Effector memory CD8-positive, alpha-beta T cell (primary cell): Measurements from ENCODE around the gene C6orf89.
"Not testable (repeated sequence)": the region's sequence is repeated elsewhere in the genome, so short reads cannot be mapped to it uniquely, and the experiment has no call there.

Experiments
- ATAC-seq: fragments of 150-1000 bp; cut with Tn5 transposase; replicated peaks from 2 replicates; pipeline ENCODE4 v1.10.0; 2021; ENCODE audit warnings: mild to moderate bottlenecking, moderate library complexity
- DNase-seq, 3 experiments: peaks; one replicate each; pipeline ENCODE4 v3.0.0; 2021
- H3K27ac Mint-ChIP-seq, 2 donors: one replicate each; pipeline ENCODE4 v1.8.0; 2022; ENCODE audit warnings: mild to moderate bottlenecking in 2 of 2, mixed read lengths in 2 of 2, moderate library complexity in 2 of 2
- H3K27me3 Mint-ChIP-seq, 2 donors: one replicate each; pipeline ENCODE4 v1.8.0; 2022; ENCODE audit warnings: mixed read lengths in 2 of 2
- H3K36me3 Mint-ChIP-seq: one replicate; pipeline ENCODE4 v1.8.0; 2022; ENCODE audit warnings: mild to moderate bottlenecking, moderate library complexity, mixed read lengths; ENCODE audit not compliant: insufficient read depth
- H3K4me1 Mint-ChIP-seq, 2 donors: one replicate each; pipeline ENCODE4 v1.8.0; 2022; ENCODE audit warnings: low read depth in 2 of 2, mixed read lengths in 2 of 2
- H3K4me3 Mint-ChIP-seq, 2 donors: one replicate each; pipeline ENCODE4 v1.8.0; 2022; ENCODE audit warnings: mild to moderate bottlenecking in 2 of 2, mixed read lengths in 2 of 2, moderate library complexity in 2 of 2
- H3K9me3 Mint-ChIP-seq, 2 donors: one replicate each; pipeline ENCODE4 v1.8.0; 2022; ENCODE audit warnings: mixed read lengths in 2 of 2

The C6orf89 gene

GRCh38 chr6:36886950-36887618, 1.3 kb downstream of the C6orf89 start:
- Mint-ChIP-seq H3K27ac (peak overlapping the region; percentile 63 to 95), H3K4me1 (peaks cover 25 to 37% of the 10 kb centered on the region in 2 donors), H3K27me3 (no peaks in the 10 kb centered on the region), H3K36me3 (peaks cover 9% of the 10 kb centered on the region), H3K4me3 (peak overlapping the region; percentile 87), H3K9me3 (no peaks in the 10 kb centered on the region)
- DNase-seq (no peak), ATAC-seq (no peak)

GRCh38 chr6:36888115-36888643, 2.4 kb downstream of the C6orf89 start:
- Mint-ChIP-seq H3K27ac (no peak overlapping the region), H3K9me3 (no peaks in the 10 kb centered on the region), H3K4me3 (no peak overlapping the region), H3K27me3 (no peaks in the 10 kb centered on the region), H3K4me1 (peaks cover 25 to 37% of the 10 kb centered on the region in 2 donors), H3K36me3 (peaks cover 13% of the 10 kb centered on the region)
- DNase-seq (no peak), ATAC-seq (no peak)

- ATAC-seq = no peak
- Mint-ChIP-seq H3K4me3 (no peak overlapping the region), H3K9me3 (no peaks in the 10 kb centered on the region), H3K4me1 (peaks cover 25 to 37% of the 10 kb centered on the region in 2 donors), H3K36me3 (peaks cover 16% of the 10 kb centered on the region), H3K27me3 (no peaks in the 10 kb centered on the region), H3K27ac (peak overlapping the region; percentile 3 to 17)
- no peak for DNase-seq
Observed at GRCh38 chr6:36888654-36889481, 3.1 kb downstream of the C6orf89 start.

- H3K27ac Mint-ChIP-seq = peak overlapping the region in 1 of 2 donors; percentile 58
- peaks cover 24 to 37% of the 10 kb centered on the region in 2 donors for H3K4me1 Mint-ChIP-seq
- no peaks in the 10 kb centered on the region for H3K27me3 Mint-ChIP-seq
- no peak overlapping the region for H3K4me3 Mint-ChIP-seq
- no peaks in the 10 kb centered on the region for H3K9me3 Mint-ChIP-seq
- peaks cover 21% of the 10 kb centered on the region for H3K36me3 Mint-ChIP-seq
- ATAC-seq (no peak), DNase-seq (no peak)
Observed at GRCh38 chr6:36890112-36890663, 4.4 kb downstream of the C6orf89 start.

GRCh38 chr6:36891153-36891552, 5.4 kb downstream of the C6orf89 start:
- H3K27me3 Mint-ChIP-seq, DNase-seq, H3K27ac Mint-ChIP-seq, H3K9me3 Mint-ChIP-seq, ATAC-seq, H3K4me3 Mint-ChIP-seq: not testable (repeated sequence)
- Mint-ChIP-seq H3K36me3 (peaks cover 19% of the 10 kb centered on the region), H3K4me1 (peaks cover 19 to 37% of the 10 kb centered on the region in 2 donors)

GRCh38 chr6:36893976-36894932, 8.5 kb downstream of the C6orf89 start:
- DNase-seq = no peak
- Mint-ChIP-seq H3K27ac (peak overlapping the region; percentile 49 to 79), H3K27me3 (no peaks in the 10 kb centered on the region), H3K36me3 (peaks cover 40% of the 10 kb centered on the region), H3K9me3 (no peaks in the 10 kb centered on the region), H3K4me1 (peaks cover 6 to 20% of the 10 kb centered on the region in 2 donors), H3K4me3 (no peak overlapping the region)
- ATAC-seq = no peak

- peaks cover 3 to 12% of the 10 kb centered on the region in 2 donors for H3K4me1 Mint-ChIP-seq
- ATAC-seq = no peak
- peaks cover 70% of the 10 kb centered on the region for H3K36me3 Mint-ChIP-seq
- no peak overlapping the region for H3K4me3 Mint-ChIP-seq
- H3K27me3 Mint-ChIP-seq = no peaks in the 10 kb centered on the region
- no peak for DNase-seq
- H3K9me3 Mint-ChIP-seq = no peaks in the 10 kb centered on the region
- no peak overlapping the region for H3K27ac Mint-ChIP-seq
Observed at GRCh38 chr6:36897609-36898008, 11.9 kb downstream of the C6orf89 start.

GRCh38 chr6:36904114-36904513, 18.4 kb downstream of the C6orf89 start:
- peaks cover 72% of the 10 kb centered on the region for H3K36me3 Mint-ChIP-seq
- no peaks in the 10 kb centered on the region for H3K27me3 Mint-ChIP-seq
- ATAC-seq (no peak), DNase-seq (no peak)
- H3K9me3 Mint-ChIP-seq = no peaks in the 10 kb centered on the region
- H3K27ac Mint-ChIP-seq = peak overlapping the region; percentile 55 to 64
- H3K4me3 Mint-ChIP-seq = no peak overlapping the region
- H3K4me1 Mint-ChIP-seq = peaks cover 4 to 24% of the 10 kb centered on the region in 2 donors

GRCh38 chr6:36904851-36905393, 19.2 kb downstream of the C6orf89 start:
- Mint-ChIP-seq H3K4me1 (peaks cover 4 to 24% of the 10 kb centered on the region in 2 donors), H3K27ac (no peak overlapping the region), H3K27me3 (no peaks in the 10 kb centered on the region), H3K4me3 (no peak overlapping the region), H3K9me3 (no peaks in the 10 kb centered on the region), H3K36me3 (peaks cover 72% of the 10 kb centered on the region)
- DNase-seq (no peak), ATAC-seq (no peak)

GRCh38 chr6:36906539-36907325, 21.0 kb downstream of the C6orf89 start:
- peaks cover 7 to 27% of the 10 kb centered on the region in 2 donors for H3K4me1 Mint-ChIP-seq
- no peak overlapping the region for H3K27ac Mint-ChIP-seq
- no peaks in the 10 kb centered on the region for H3K9me3 Mint-ChIP-seq
- H3K36me3 Mint-ChIP-seq = peaks cover 54% of the 10 kb centered on the region
- DNase-seq = no peak
- no peak overlapping the region for H3K4me3 Mint-ChIP-seq
- ATAC-seq = no peak
- no peaks in the 10 kb centered on the region for H3K27me3 Mint-ChIP-seq

GRCh38 chr6:36907781-36908180, 22.0 kb downstream of the C6orf89 start:
- H3K4me1 Mint-ChIP-seq = peaks cover 16 to 38% of the 10 kb centered on the region in 2 donors
- DNase-seq = no peak
- H3K36me3 Mint-ChIP-seq = peaks cover 44% of the 10 kb centered on the region
- no peaks in the 10 kb centered on the region for H3K9me3 Mint-ChIP-seq
- no peak for ATAC-seq
- H3K27ac Mint-ChIP-seq = peak overlapping the region in 1 of 2 donors; percentile 59
- no peak overlapping the region for H3K4me3 Mint-ChIP-seq
- H3K27me3 Mint-ChIP-seq = no peaks in the 10 kb centered on the region

- Mint-ChIP-seq H3K4me1 (peaks cover 22 to 42% of the 10 kb centered on the region in 2 donors), H3K9me3 (no peaks in the 10 kb centered on the region), H3K36me3 (peaks cover 34% of the 10 kb centered on the region), H3K27me3 (no peaks in the 10 kb centered on the region), H3K4me3 (no peak overlapping the region), H3K27ac (no peak overlapping the region)
- ATAC-seq (no peak), DNase-seq (no peak)
Observed at GRCh38 chr6:36908747-36909146, 23.0 kb downstream of the C6orf89 start.
